HG03575 (cell line): Measurements from ENCODE around the gene CLCN3.
"Not testable (repeated sequence)": the region's sequence is repeated elsewhere in the genome, so short reads cannot be mapped to it uniquely, and the experiment has no call there.

ENCODE experiments used
- ATAC-seq: cut with Tn5 transposase; IDR thresholded peaks from one replicate; pipeline ENCODE4 v1.9.1; 2021; ENCODE audit not compliant: unreplicated experiment, insufficient number of reproducible peaks, low FRiP score; ENCODE audit errors: extremely low read depth

The CLCN3 gene

GRCh38 chr4:169677150-169677748 lies 56.9 kb downstream of the CLCN3 start:
- ATAC-seq: no peak

GRCh38 chr4:169678486-169678885 lies 58.1 kb downstream of the CLCN3 start:
- not testable (repeated sequence) for ATAC-seq

DNA sequence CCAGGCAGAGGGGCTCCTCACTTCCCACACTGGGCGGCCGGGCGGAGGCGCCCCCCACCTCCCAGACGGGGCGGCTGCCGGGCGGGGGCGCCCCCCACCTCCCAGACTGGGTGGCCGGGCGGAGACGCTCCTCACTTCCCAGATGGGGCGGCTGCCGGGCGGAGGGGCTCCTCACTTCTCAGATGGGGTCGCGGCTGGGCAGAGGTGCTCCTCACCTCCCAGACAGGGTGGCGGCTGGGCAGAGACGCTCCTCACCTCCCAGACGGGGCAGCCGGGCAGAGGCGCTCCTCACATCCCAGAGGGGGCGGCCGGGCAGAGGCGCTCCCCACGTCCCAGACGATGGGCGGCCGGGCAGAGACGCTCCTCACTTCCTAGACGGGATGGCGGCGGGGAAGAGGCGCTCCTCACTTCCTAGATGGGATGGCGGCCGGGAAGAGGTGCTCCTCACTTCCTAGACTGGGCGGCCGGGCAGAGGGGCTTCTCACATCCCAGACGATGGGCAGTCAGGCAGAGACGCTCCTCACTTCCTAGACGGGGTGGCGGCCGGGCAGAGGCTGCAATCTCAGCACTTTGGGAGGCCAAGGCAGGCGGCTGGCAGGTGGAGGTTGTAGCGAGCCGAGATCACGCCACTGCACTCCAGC lies 58.7 kb downstream of the CLCN3 start:
- ATAC-seq: not testable (repeated sequence)

GRCh38 chr4:169682372-169683047 lies 62.1 kb downstream of the CLCN3 start:
- no peak for ATAC-seq

GRCh38 chr4:169689681-169690080 lies 69.3 kb downstream of the CLCN3 start:
- no peak for ATAC-seq

- no peak for ATAC-seq
Measured at GRCh38 chr4:169690787-169691186, 70.4 kb downstream of the CLCN3 start.

- no peak for ATAC-seq
Measured at GRCh38 chr4:169698331-169698730, 78.0 kb downstream of the CLCN3 start.

- no peak for ATAC-seq
Measured at GRCh38 chr4:169707958-169708643, 87.7 kb downstream of the CLCN3 start.

DNA sequence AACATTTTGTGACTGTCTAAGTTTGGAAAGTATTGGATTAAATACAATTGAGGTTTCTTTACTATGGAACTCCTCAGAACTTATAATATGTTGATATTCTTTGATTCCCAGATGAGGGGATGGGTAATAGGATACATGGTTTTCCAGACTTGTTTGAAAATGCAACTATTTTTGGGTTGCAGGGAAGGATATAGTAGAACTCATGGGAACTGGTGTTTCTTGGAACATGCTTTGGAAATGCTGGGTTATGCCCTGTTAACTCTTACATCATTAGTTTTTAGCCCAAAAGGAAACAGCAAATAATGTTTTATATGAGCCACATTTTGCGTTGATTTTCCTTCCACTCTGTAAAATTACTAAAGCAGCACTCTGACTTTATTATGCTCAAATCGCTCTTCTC lies 95.4 kb downstream of the CLCN3 start:
- ATAC-seq: no peak

DNA sequence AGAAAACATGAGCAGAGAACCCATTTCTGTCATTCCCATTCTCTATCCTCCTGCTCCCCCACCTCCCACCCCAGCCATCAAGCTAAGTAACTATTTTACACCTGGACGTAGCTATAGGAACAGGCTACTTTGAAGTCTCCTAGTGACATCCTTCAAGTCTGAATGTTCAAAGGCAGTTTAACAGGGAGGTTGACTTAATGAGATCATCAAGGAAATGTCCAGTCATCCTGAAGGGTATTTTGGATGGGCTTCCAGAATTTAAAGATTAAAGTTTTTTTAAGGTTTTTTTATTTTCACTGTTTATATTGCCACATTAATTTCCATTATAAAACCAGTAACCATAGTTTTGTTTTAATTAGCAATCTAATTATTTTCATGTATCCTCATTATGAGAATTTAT lies 96.3 kb downstream of the CLCN3 start:
- no peak for ATAC-seq

DNA sequence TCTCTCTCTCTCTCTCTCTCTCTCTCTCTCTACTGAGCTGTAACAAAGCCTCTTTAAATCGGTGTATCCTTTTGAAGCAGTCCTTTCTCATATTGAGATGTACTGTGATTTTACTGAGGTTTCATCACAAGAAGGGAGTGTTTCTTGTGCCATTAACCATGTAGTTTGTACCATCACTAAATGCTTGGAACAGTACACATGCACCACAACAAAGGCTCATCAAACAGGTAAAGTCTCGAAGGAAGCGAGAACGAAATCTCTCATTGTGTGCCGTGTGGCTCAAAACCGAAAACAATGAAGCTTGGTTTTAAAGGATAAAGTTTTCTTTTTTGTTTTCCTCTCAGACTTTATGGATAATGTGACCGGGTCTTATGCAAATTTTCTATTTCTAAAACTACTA lies 100.2 kb downstream of the CLCN3 start:
- ATAC-seq: no peak

- no peak for ATAC-seq
Measured at GRCh38 chr4:169723207-169723965, 103.0 kb downstream of the CLCN3 start.

GRCh38 chr4:169724260-169724659 lies 103.9 kb downstream of the CLCN3 start:
- no peak for ATAC-seq

DNA sequence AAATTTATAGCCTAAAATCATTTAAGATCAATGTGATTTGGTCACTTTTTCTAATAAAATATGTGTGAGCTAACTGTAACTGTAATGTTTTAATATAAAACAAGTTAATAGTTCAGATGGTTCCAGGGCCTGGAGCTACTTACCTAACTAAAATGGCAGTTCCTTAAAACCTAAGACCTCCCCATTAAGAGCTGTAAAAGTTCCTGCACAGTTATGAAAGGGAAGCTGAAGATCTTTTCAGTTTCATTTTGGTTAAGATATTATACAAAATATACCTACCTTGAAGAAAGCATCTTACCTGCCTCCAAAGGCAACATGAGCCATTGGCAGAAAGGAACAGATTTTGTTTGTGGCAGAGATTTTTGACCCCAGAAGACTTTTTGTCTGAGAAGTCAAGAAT lies 107.2 kb downstream of the CLCN3 start:
- ATAC-seq: no peak

- ATAC-seq: no peak
Measured at GRCh38 chr4:169730564-169730963, 110.2 kb downstream of the CLCN3 start.

- ATAC-seq: not testable (repeated sequence)
Measured at GRCh38 chr4:169738604-169739003, 118.2 kb downstream of the CLCN3 start.

GRCh38 chr4:169741569-169741968 lies 121.2 kb downstream of the CLCN3 start:
- no peak for ATAC-seq

DNA sequence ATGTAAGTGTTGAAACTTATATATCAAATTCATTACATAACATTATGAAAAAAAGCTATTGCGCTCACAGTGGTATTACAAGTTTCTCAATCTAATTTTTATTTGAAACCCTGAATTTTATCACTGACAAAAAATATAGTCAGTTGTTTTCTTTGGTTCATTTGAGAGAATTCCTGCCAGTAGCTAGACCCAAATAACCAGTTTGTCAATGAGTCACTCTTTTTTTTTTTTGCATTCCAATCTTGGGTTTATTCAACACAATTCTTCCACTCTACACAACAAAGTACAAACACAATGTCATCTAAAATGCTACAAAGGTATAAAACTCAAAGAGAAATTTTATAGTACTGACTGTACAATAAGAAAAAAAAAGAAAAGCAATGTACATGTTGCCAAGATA lies 124.2 kb downstream of the CLCN3 start:
- no peak for ATAC-seq

GRCh38 chr4:169745291-169745690 lies 124.9 kb downstream of the CLCN3 start:
- ATAC-seq: no peak
